Stimulated activated CD4-positive, alpha-beta T cell treated with anti-CD3 and anti-CD28 coated beads, Interleukin-15, amount 100 ng/mL, for 1 hour (primary cell): Measurements from ENCODE around the gene CHRNB4.

Source experiments
- DNase-seq, 2 donors: peaks; one replicate each; pipeline ENCODE4 v3.0.0-alpha.2; 2020; ENCODE audit warnings: low read depth in 1 of 2, low spot score in 1 of 2

CHRNB4 gene

GRCh38 chr15:78668987-78669386, 28.0 kb upstream of the CHRNB4 start:
- DNase-seq, result no peak

GRCh38 chr15:78667578-78668236, 26.7 kb upstream of the CHRNB4 start:
- DNase-seq, result no peak

GRCh38 chr15:78666010-78666409, 25.0 kb upstream of the CHRNB4 start:
- DNase-seq, result no peak

- no peak for DNase-seq
Measured at GRCh38 chr15:78663703-78664102, 22.7 kb upstream of the CHRNB4 start.

- DNase-seq, result no peak
Measured at GRCh38 chr15:78662028-78662427, 21.0 kb upstream of the CHRNB4 start.

- no peak for DNase-seq
Measured at GRCh38 chr15:78661001-78661400, 20.0 kb upstream of the CHRNB4 start.

GRCh38 chr15:78660584-78660983, 19.6 kb upstream of the CHRNB4 start:
- DNase-seq, result no peak

- no peak for DNase-seq
Measured at GRCh38 chr15:78658823-78659222, 17.8 kb upstream of the CHRNB4 start.

GRCh38 chr15:78654272-78654671, 13.3 kb upstream of the CHRNB4 start:
- no peak for DNase-seq

- no peak for DNase-seq
Measured at GRCh38 chr15:78651930-78652615, 11.1 kb upstream of the CHRNB4 start.

GRCh38 chr15:78651007-78651406, 10.0 kb upstream of the CHRNB4 start:
- DNase-seq, result no peak

- DNase-seq, result no peak
Measured at GRCh38 chr15:78650022-78650421, 9.0 kb upstream of the CHRNB4 start.

GRCh38 chr15:78645009-78645408, 4.0 kb upstream of the CHRNB4 start:
- no peak for DNase-seq

GRCh38 chr15:78642331-78642730, 1.3 kb upstream of the CHRNB4 start:
- DNase-seq, result no peak

GRCh38 chr15:78641749-78642275, 802 bp upstream of the CHRNB4 start:
- DNase-seq, result no peak

- no peak for DNase-seq
Measured at GRCh38 chr15:78640527-78641101, 396 bp downstream of the CHRNB4 start.

- no peak for DNase-seq
Measured at GRCh38 chr15:78638658-78639314, 2.2 kb downstream of the CHRNB4 start.

- DNase-seq, result no peak
Measured at GRCh38 chr15:78637776-78638435, 3.1 kb downstream of the CHRNB4 start.

GRCh38 chr15:78636378-78636859, 4.6 kb downstream of the CHRNB4 start:
- no peak for DNase-seq

- DNase-seq, result no peak
Measured at GRCh38 chr15:78635346-78635745, 5.7 kb downstream of the CHRNB4 start.
